ENCODE results near the gene MAP4K3. TPM values are rescaled to one million over a fixed set of nuclear protein-coding genes. Genes with fewer than 3 reads are reported as not detected.

Gene MAP4K3
- total RNA-seq, 1 donor from 2014 or later = 11.0 TPM

- CTCF ChIA-PET = no interaction called here
- H3K27ac Mint-ChIP-seq = peak overlapping the region; percentile 85
- no peaks in the 10 kb centered on the region for H3K36me3 Mint-ChIP-seq (ENCODE audit: low read depth)
- intact Hi-C loops (cut with micrococcal nuclease) = loop anchor here (5.0 to 10.0 kb wide), 2 partner anchors 111 to 259 kb away; no protein-coding TSS in a partner anchor
- POLR2A ChIA-PET = no interaction called here
- no peak for TF ChIP-seq CTCF (IDR thresholded peaks at IDR 0.05)
- peaks cover 29% of the 10 kb centered on the region for H3K4me1 Mint-ChIP-seq
- peak; percentile 69 for ATAC-seq (ENCODE audit: low read depth)
- H3K9me3 Mint-ChIP-seq = no peaks in the 10 kb centered on the region
- no peaks in the 10 kb centered on the region for H3K27me3 Mint-ChIP-seq
- peak overlapping the region; percentile 2 for H3K4me3 Mint-ChIP-seq
- DNase-seq = no peak
These were observed 170.8 kb downstream of the MAP4K3 start for GRCh38 chr2:39266139-39266805.

- H3K27ac Mint-ChIP-seq = peak overlapping the region; percentile 85
- H3K9me3 Mint-ChIP-seq = no peaks in the 10 kb centered on the region
- DNase-seq (no peak), ATAC-seq (ENCODE audit: low read depth) (no peak)
- CTCF ChIA-PET = interaction anchor here (1.5 kb wide), 1 partner anchor 145 kb away, joined by 4 read pairs; the partner anchor contains the start of gene SOS1
- POLR2A ChIA-PET = interaction anchor here (1.2 kb wide), 1 partner anchor 21 kb away, joined by 4 read pairs; no protein-coding TSS in a partner anchor
- H3K4me1 Mint-ChIP-seq = peaks cover 29% of the 10 kb centered on the region
- peak overlapping the region; percentile 28 for H3K4me3 Mint-ChIP-seq
- H3K27me3 Mint-ChIP-seq = no peaks in the 10 kb centered on the region
- intact Hi-C loops (cut with micrococcal nuclease) = loop anchor here (1.0 to 10.0 kb wide), 3 partner anchors 20 to 259 kb away; no protein-coding TSS in a partner anchor
- no peak for TF ChIP-seq CTCF (IDR thresholded peaks at IDR 0.05)
- H3K36me3 Mint-ChIP-seq (ENCODE audit: low read depth) = no peaks in the 10 kb centered on the region
These were observed 171.8 kb downstream of the MAP4K3 start for GRCh38 chr2:39265315-39265714.

- no peak for DNase-seq
- H3K27ac Mint-ChIP-seq = peak overlapping the region; percentile 85
- no peaks in the 10 kb centered on the region for H3K9me3 Mint-ChIP-seq
- peaks cover 29% of the 10 kb centered on the region for H3K4me1 Mint-ChIP-seq
- no peak for TF ChIP-seq CTCF (IDR thresholded peaks at IDR 0.05)
- no peak overlapping the region for H3K4me3 Mint-ChIP-seq
- peak; percentile 79 for ATAC-seq (ENCODE audit: low read depth)
- CTCF ChIA-PET = interaction anchor here (0.5 to 1.5 kb wide), 2 partner anchors 144 to 528 kb away, joined by 3 to 4 read pairs; partner anchors contain the start of gene SOS1
- H3K27me3 Mint-ChIP-seq = no peaks in the 10 kb centered on the region
- POLR2A ChIA-PET = interaction anchor here (1.2 kb wide), 1 partner anchor 20 kb away, joined by 4 read pairs; no protein-coding TSS in a partner anchor
- H3K36me3 Mint-ChIP-seq (ENCODE audit: low read depth) = no peaks in the 10 kb centered on the region
- intact Hi-C loops (cut with micrococcal nuclease) = loop anchor here (1.0 to 10.0 kb wide), 3 partner anchors 19 to 260 kb away; no protein-coding TSS in a partner anchor
These were observed 172.4 kb downstream of the MAP4K3 start for GRCh38 chr2:39264733-39265132.

- intact Hi-C loops (cut with micrococcal nuclease) = loop anchor here (10.0 kb wide), 1 partner anchor 265 kb away; no protein-coding TSS in a partner anchor
- TF ChIP-seq CTCF (IDR thresholded peaks at IDR 0.05) = no peak
These were observed 177.0 kb downstream of the MAP4K3 start for GRCh38 chr2:39260087-39260486.

GRCh38 chr2:39256040-39256439 lies 181.0 kb downstream of the MAP4K3 start:
- intact Hi-C loops (cut with micrococcal nuclease) = no loop called here
- peaks cover 29% of the 10 kb centered on the region for H3K36me3 Mint-ChIP-seq (ENCODE audit: low read depth)
- no peak overlapping the region for H3K4me3 Mint-ChIP-seq
- ChIA-PET POLR2A (no interaction called here), CTCF (no interaction called here)
- H3K27me3 Mint-ChIP-seq = no peaks in the 10 kb centered on the region
- ATAC-seq (ENCODE audit: low read depth) (no peak), DNase-seq (no peak)
- H3K27ac Mint-ChIP-seq = no peak overlapping the region
- no peaks in the 10 kb centered on the region for H3K4me1 Mint-ChIP-seq
- no peak for TF ChIP-seq CTCF (IDR thresholded peaks at IDR 0.05)
- peaks cover 4% of the 10 kb centered on the region for H3K9me3 Mint-ChIP-seq

More at GRCh38 chr2:39260087-39260486, 177.0 kb downstream of the MAP4K3 start:
- H3K4me1 Mint-ChIP-seq = peaks cover 13% of the 10 kb centered on the region
- H3K9me3 Mint-ChIP-seq = no peaks in the 10 kb centered on the region
- DNase-seq = no peak
- ATAC-seq (ENCODE audit: low read depth) = no peak
- no peak overlapping the region for H3K4me3 Mint-ChIP-seq
- peaks cover 10% of the 10 kb centered on the region for H3K36me3 Mint-ChIP-seq (ENCODE audit: low read depth)
- no peaks in the 10 kb centered on the region for H3K27me3 Mint-ChIP-seq
- no peak overlapping the region for H3K27ac Mint-ChIP-seq
- CTCF ChIA-PET = no interaction called here
- POLR2A ChIA-PET = no interaction called here

Measured in activated B cell treated with CpG ODN at 0.5 μM for 24 hours (primary cell).